HT-29 (cell line): ENCODE data around the gene AR. TPM values are rescaled to one million over a fixed set of nuclear protein-coding genes. Genes with fewer than 3 reads are reported as not detected.

ENCODE experiments used
- DNase-seq: peaks from one replicate; pipeline ENCODE4 v3.0.0-alpha.2; 2015; ENCODE audit warnings: low spot score
- total RNA-seq: library from RNA; depleted of rRNA; stranded (reverse); fragments of >200 nt; shearing (Covaris generic); gene quantifications from 2 replicates; pipeline ENCODE4 v1.2.3, GENCODE V29; 2014

The AR gene
- total RNA-seq, 1 experiment from 2014 or later: not detected

GRCh38 chrX:67726018-67726417 lies 182.2 kb downstream of the AR start:
- DNase-seq: no peak

GRCh38 chrX:67727576-67727975 lies 183.8 kb downstream of the AR start:
- DNase-seq: no peak

GRCh38 chrX:67730296-67730695 lies 186.5 kb downstream of the AR start:
- no peak for DNase-seq

- DNase-seq: no peak
These were observed 187.2 kb downstream of the AR start for GRCh38 chrX:67731061-67731460.

GRCh38 chrX:67732864-67733263 lies 189.0 kb downstream of the AR start:
- DNase-seq: no peak

GRCh38 chrX:67734111-67734753 lies 190.4 kb downstream of the AR start:
- no peak for DNase-seq

- no peak for DNase-seq
These were observed 205.7 kb downstream of the AR start for GRCh38 chrX:67749536-67749935.

- DNase-seq: no peak
These were observed 206.9 kb downstream of the AR start for GRCh38 chrX:67750694-67751093.

GRCh38 chrX:67759018-67759417 lies 215.2 kb downstream of the AR start:
- DNase-seq: no peak

GRCh38 chrX:67777148-67777547 lies 233.3 kb downstream of the AR start:
- no peak for DNase-seq

- DNase-seq: no peak
These were observed 235.3 kb downstream of the AR start for GRCh38 chrX:67779099-67779498.
